Measurements from ENCODE around the gene CROCC2.

Gene CROCC2

GRCh38 chr2:240963065-240963867, 57.1 kb downstream of the CROCC2 start:
- Mint-ChIP-seq H3K9me3 (no peaks in the 10 kb centered on the region), H3K4me3 (no peak overlapping the region), H3K27me3 (no peaks in the 10 kb centered on the region), H3K36me3 (ENCODE audit: low read depth) (no peaks in the 10 kb centered on the region), H3K4me1 (no peaks in the 10 kb centered on the region), H3K27ac (no peak overlapping the region)
- no peak for ATAC-seq
- no peak for DNase-seq

GRCh38 chr2:240963868-240964703, 58.0 kb downstream of the CROCC2 start:
- Mint-ChIP-seq H3K4me3 (no peak overlapping the region), H3K27ac (no peak overlapping the region), H3K36me3 (ENCODE audit: low read depth) (no peaks in the 10 kb centered on the region), H3K4me1 (no peaks in the 10 kb centered on the region), H3K27me3 (no peaks in the 10 kb centered on the region), H3K9me3 (no peaks in the 10 kb centered on the region)
- DNase-seq = no peak
- no peak for ATAC-seq

- ATAC-seq (no peak), DNase-seq (no peak)
- Mint-ChIP-seq H3K36me3 (ENCODE audit: low read depth) (no peaks in the 10 kb centered on the region), H3K4me3 (no peak overlapping the region), H3K4me1 (no peaks in the 10 kb centered on the region), H3K9me3 (no peaks in the 10 kb centered on the region), H3K27ac (no peak overlapping the region), H3K27me3 (no peaks in the 10 kb centered on the region)
Observed at GRCh38 chr2:240964704-240965295, 58.7 kb downstream of the CROCC2 start.

- H3K27me3 Mint-ChIP-seq = no peaks in the 10 kb centered on the region
- no peaks in the 10 kb centered on the region for H3K9me3 Mint-ChIP-seq
- DNase-seq (no peak), ATAC-seq (no peak)
- no peaks in the 10 kb centered on the region for H3K4me1 Mint-ChIP-seq
- H3K27ac Mint-ChIP-seq = no peak overlapping the region
- no peaks in the 10 kb centered on the region for H3K36me3 Mint-ChIP-seq (ENCODE audit: low read depth)
- H3K4me3 Mint-ChIP-seq = no peak overlapping the region
Observed at GRCh38 chr2:240965296-240965904, 59.3 kb downstream of the CROCC2 start.

GRCh38 chr2:240965905-240966456, 59.8 kb downstream of the CROCC2 start:
- H3K36me3 Mint-ChIP-seq (ENCODE audit: low read depth) = no peaks in the 10 kb centered on the region
- H3K4me1 Mint-ChIP-seq = no peaks in the 10 kb centered on the region
- ATAC-seq (no peak), DNase-seq (no peak)
- no peaks in the 10 kb centered on the region for H3K9me3 Mint-ChIP-seq
- H3K27ac Mint-ChIP-seq = no peak overlapping the region
- no peaks in the 10 kb centered on the region for H3K27me3 Mint-ChIP-seq
- H3K4me3 Mint-ChIP-seq = no peak overlapping the region

- no peak for ATAC-seq
- no peaks in the 10 kb centered on the region for H3K4me1 Mint-ChIP-seq
- H3K36me3 Mint-ChIP-seq (ENCODE audit: low read depth) = no peaks in the 10 kb centered on the region
- H3K4me3 Mint-ChIP-seq = no peak overlapping the region
- no peak for DNase-seq
- no peaks in the 10 kb centered on the region for H3K27me3 Mint-ChIP-seq
- H3K9me3 Mint-ChIP-seq = no peaks in the 10 kb centered on the region
- no peak overlapping the region for H3K27ac Mint-ChIP-seq
Observed at GRCh38 chr2:240966457-240966905, 60.3 kb downstream of the CROCC2 start.

- no peak for ATAC-seq
Observed at GRCh38 chr2:240966906-240967680, 61.0 kb downstream of the CROCC2 start.

GRCh38 chr2:240967681-240968621, 61.8 kb downstream of the CROCC2 start:
- Mint-ChIP-seq H3K27me3 (no peaks in the 10 kb centered on the region), H3K4me1 (no peaks in the 10 kb centered on the region), H3K27ac (no peak overlapping the region), H3K36me3 (ENCODE audit: low read depth) (no peaks in the 10 kb centered on the region), H3K9me3 (no peaks in the 10 kb centered on the region), H3K4me3 (no peak overlapping the region)
- ATAC-seq (no peak), DNase-seq (no peak)

More at GRCh38 chr2:240966906-240967680, 61.0 kb downstream of the CROCC2 start:
- DNase-seq = no peak
- no peaks in the 10 kb centered on the region for H3K36me3 Mint-ChIP-seq (ENCODE audit: low read depth)
- no peak overlapping the region for H3K4me3 Mint-ChIP-seq
- no peak overlapping the region for H3K27ac Mint-ChIP-seq
- no peaks in the 10 kb centered on the region for H3K27me3 Mint-ChIP-seq
- no peaks in the 10 kb centered on the region for H3K9me3 Mint-ChIP-seq
- no peaks in the 10 kb centered on the region for H3K4me1 Mint-ChIP-seq

- Mint-ChIP-seq H3K9me3 (no peaks in the 10 kb centered on the region), H3K27me3 (peaks cover 3% of the 10 kb centered on the region), H3K27ac (no peak overlapping the region), H3K4me3 (no peak overlapping the region), H3K4me1 (no peaks in the 10 kb centered on the region), H3K36me3 (ENCODE audit: low read depth) (no peaks in the 10 kb centered on the region)
- no peak for DNase-seq
- no peak for ATAC-seq
Observed at GRCh38 chr2:240968731-240969624, 62.8 kb downstream of the CROCC2 start.

GRCh38 chr2:240970104-240970503, 64.0 kb downstream of the CROCC2 start:
- Mint-ChIP-seq H3K27me3 (peaks cover 9% of the 10 kb centered on the region), H3K4me1 (peaks cover 6% of the 10 kb centered on the region), H3K9me3 (no peaks in the 10 kb centered on the region), H3K27ac (no peak overlapping the region), H3K4me3 (no peak overlapping the region), H3K36me3 (ENCODE audit: low read depth) (no peaks in the 10 kb centered on the region)
- DNase-seq (no peak), ATAC-seq (no peak)

- Mint-ChIP-seq H3K27ac (no peak overlapping the region), H3K36me3 (ENCODE audit: low read depth) (no peaks in the 10 kb centered on the region), H3K4me3 (no peak overlapping the region), H3K27me3 (peaks cover 12% of the 10 kb centered on the region), H3K4me1 (peaks cover 6% of the 10 kb centered on the region), H3K9me3 (no peaks in the 10 kb centered on the region)
- no peak for DNase-seq
- ATAC-seq = no peak
Observed at GRCh38 chr2:240970816-240971215, 64.7 kb downstream of the CROCC2 start.

GRCh38 chr2:240972201-240972600, 66.1 kb downstream of the CROCC2 start:
- Mint-ChIP-seq H3K36me3 (ENCODE audit: low read depth) (no peaks in the 10 kb centered on the region), H3K27ac (no peak overlapping the region), H3K4me3 (no peak overlapping the region)

More at GRCh38 chr2:240972201-240972600, 66.1 kb downstream of the CROCC2 start:
- Mint-ChIP-seq H3K27me3 (peaks cover 12% of the 10 kb centered on the region), H3K9me3 (no peaks in the 10 kb centered on the region), H3K4me1 (peaks cover 6% of the 10 kb centered on the region)
- ATAC-seq (no peak), DNase-seq (no peak)
